WTC11 (cell line): ENCODE data around the gene DISP2. TPM values are rescaled to one million over a fixed set of nuclear protein-coding genes. Genes with fewer than 3 reads are reported as not detected.

Source experiments
- ATAC-seq: fragments of 200-7000 bp; cut with Tn5 transposase; 2 replicates; pipeline ENCODE4 v1.10.0; 2021; ENCODE audit warnings: mild to moderate bottlenecking, moderate library complexity
- CTCF ChIA-PET: fragments of 300-600 bp; sonication (Branson Sonifier 250); formaldehyde crosslinking; loops from one replicate; lab custom pipeline; 2021; ENCODE audit warnings: antibody characterized with exemption; lab: Charles Lee
- POLR2A ChIA-PET: fragments of 350-600 bp; sonication (Branson Sonifier 250); formaldehyde crosslinking; loops from one replicate; lab custom pipeline; 2021; ENCODE audit warnings: antibody characterized with exemption; lab: Charles Lee
- DNase-seq: peaks from one replicate; pipeline ENCODE4 v3.0.0; 2021; ENCODE audit warnings: low spot score
- H3K27ac Mint-ChIP-seq: 2 replicates; pipeline ENCODE4 v1.8.0; 2021; ENCODE audit warnings: mixed read lengths
- H3K27me3 Mint-ChIP-seq: 2 replicates; pipeline ENCODE4 v1.8.0; 2021; ENCODE audit warnings: low read depth, mild to moderate bottlenecking, moderate library complexity, mixed read lengths
- H3K36me3 Mint-ChIP-seq: 2 replicates; pipeline ENCODE4 v1.8.0; 2021; ENCODE audit warnings: mixed read lengths
- H3K4me1 Mint-ChIP-seq: 2 replicates; pipeline ENCODE4 v1.8.0; 2022; ENCODE audit warnings: mixed read lengths
- H3K4me3 Mint-ChIP-seq: 2 replicates; pipeline ENCODE4 v1.8.0; 2021; ENCODE audit warnings: mild to moderate bottlenecking, moderate library complexity, mixed read lengths
- H3K9me3 Mint-ChIP-seq: 2 replicates; pipeline ENCODE4 v1.8.0; 2021; ENCODE audit warnings: mixed read lengths
- AR ChIP-seq: fragments of 250-450 bp; sonication (Bioruptor Pico); IDR thresholded peaks from 2 replicates; pipeline ENCODE4 v1.9.0; 2021; ENCODE audit warnings: mild to moderate bottlenecking
- CBFB ChIP-seq: sonication (generic); formaldehyde crosslinking; IDR thresholded peaks from 2 replicates; pipeline ENCODE4 v1.8.1; 2022; ENCODE audit warnings: mild to moderate bottlenecking, low read depth, missing genetic modification reagents
- CDX4 ChIP-seq: fragments of 250-450 bp; sonication (Bioruptor Pico); IDR thresholded peaks from 2 replicates; pipeline ENCODE4 v1.9.0; 2021; ENCODE audit warnings: moderate library complexity, mild to moderate bottlenecking, inconsistent platforms, borderline replicate concordance
- CREM ChIP-seq: sonication (generic); formaldehyde crosslinking; IDR thresholded peaks from 2 replicates; pipeline ENCODE4 v1.8.1; 2022; ENCODE audit warnings: mild to moderate bottlenecking, missing genetic modification reagents, moderate library complexity
- ELF4 ChIP-seq: sonication (generic); formaldehyde crosslinking; IDR thresholded peaks from 2 replicates; pipeline ENCODE4 v1.8.1; 2022; ENCODE audit warnings: low read depth, mild to moderate bottlenecking, moderate library complexity, missing genetic modification reagents
- GTF2I ChIP-seq: fragments of 250-450 bp; sonication (Bioruptor Pico); conservative IDR thresholded peaks from 2 replicates; pipeline ENCODE4 v1.4.0; 2021; ENCODE audit warnings: mild to moderate bottlenecking
- NR1H2 ChIP-seq: sonication (generic); formaldehyde crosslinking; IDR thresholded peaks from 2 replicates; pipeline ENCODE4 v1.9.0; 2021; ENCODE audit warnings: mild to moderate bottlenecking, moderate library complexity, missing genetic modification reagents
- NR2C2 ChIP-seq: sonication (generic); formaldehyde crosslinking; IDR thresholded peaks from 2 replicates; pipeline ENCODE4 v1.8.0; 2022; ENCODE audit warnings: mild to moderate bottlenecking, missing genetic modification reagents
- PREB ChIP-seq: sonication (generic); formaldehyde crosslinking; IDR thresholded peaks from 2 replicates; pipeline ENCODE4 v1.8.1; 2022; ENCODE audit warnings: mild to moderate bottlenecking, missing genetic modification reagents, moderate library complexity, borderline replicate concordance
- RELA ChIP-seq: sonication (generic); formaldehyde crosslinking; IDR thresholded peaks from 2 replicates; pipeline ENCODE4 v1.8.1; 2022; ENCODE audit warnings: missing genetic modification reagents, mild to moderate bottlenecking, borderline replicate concordance
- STAT6 ChIP-seq: sonication (generic); formaldehyde crosslinking; conservative IDR thresholded peaks from 2 replicates; pipeline ENCODE4 v1.8.1; 2023; ENCODE audit warnings: mild to moderate bottlenecking, low read depth, missing genetic modification reagents, moderate library complexity
- TP53 ChIP-seq: sonication (generic); formaldehyde crosslinking; IDR thresholded peaks from 2 replicates; pipeline ENCODE4 v1.8.1; 2023; ENCODE audit warnings: mild to moderate bottlenecking, missing genetic modification reagents
- USF1 ChIP-seq: sonication (generic); formaldehyde crosslinking; IDR thresholded peaks from 2 replicates; pipeline ENCODE4 v1.8.0; 2022; ENCODE audit warnings: mild to moderate bottlenecking, missing genetic modification reagents
- USF2 ChIP-seq: sonication (generic); formaldehyde crosslinking; IDR thresholded peaks from 2 replicates; pipeline ENCODE4 v1.8.1; 2023; ENCODE audit warnings: mild to moderate bottlenecking, missing genetic modification reagents, moderate library complexity
- ZNF232 ChIP-seq: sonication (generic); formaldehyde crosslinking; IDR thresholded peaks from 2 replicates; pipeline ENCODE4 v1.8.0; 2022; ENCODE audit warnings: mild to moderate bottlenecking, missing genetic modification reagents
- ZNF416 ChIP-seq: fragments of 250-450 bp; sonication (Bioruptor Pico); IDR thresholded peaks from 2 replicates; pipeline ENCODE4 v1.9.0; 2021; ENCODE audit warnings: mild to moderate bottlenecking, inconsistent platforms
- total RNA-seq: library from RNA; stranded (reverse); gene quantifications from 3 replicates; pipeline ENCODE4 v1.2.3, GENCODE V29; 2021

DISP2 gene
- total RNA-seq, 1 experiment from 2014 or later, result 3.5 TPM

- TF ChIP-seq PREB (no peak), RELA (CRISPR knock-in tag) (no peak)
Observed at GRCh38 chr15:40314723-40315276, 43.2 kb upstream of the DISP2 start (continued).

GRCh38 chr15:40316931-40317330, 41.1 kb upstream of the DISP2 start:
- ATAC-seq (no peak), DNase-seq (no peak)
- POLR2A ChIA-PET, result no interaction called here
- Mint-ChIP-seq H3K4me3 (no peak overlapping the region), H3K27me3 (peaks cover 24% of the 10 kb centered on the region), H3K27ac (no peak overlapping the region), H3K36me3 (no peaks in the 10 kb centered on the region), H3K9me3 (peaks cover 4% of the 10 kb centered on the region; the same call in 1 of the 2 replicates), H3K4me1 (peaks cover 15% of the 10 kb centered on the region)
- no peak for TF ChIP-seq CDX4 (CRISPR knock-in tag)
- no peak for TF ChIP-seq GTF2I (CRISPR knock-in tag)
- TF ChIP-seq USF1 (CRISPR knock-in tag), result no peak
- TF ChIP-seq NR2C2 (CRISPR knock-in tag), result no peak
- TF ChIP-seq ZNF232 (CRISPR knock-in tag), result no peak
- CTCF ChIA-PET, result interaction anchor here (1.0 to 17.8 kb wide), 6 partner anchors 9 to 42 kb away, joined by 4 to 690 read pairs (median 11); partner anchors contain the start of genes CCDC9B and PLCB2

GRCh38 chr15:40317580-40317979, 40.4 kb upstream of the DISP2 start:
- Mint-ChIP-seq H3K27ac (no peak overlapping the region), H3K36me3 (no peaks in the 10 kb centered on the region), H3K27me3 (peaks cover 26% of the 10 kb centered on the region), H3K4me3 (no peak overlapping the region), H3K4me1 (peaks cover 21% of the 10 kb centered on the region), H3K9me3 (peaks cover 4% of the 10 kb centered on the region; the same call in 1 of the 2 replicates)
- CTCF ChIA-PET, result interaction anchor here (1.3 to 17.8 kb wide), 4 partner anchors 10 to 43 kb away, joined by 4 to 690 read pairs (median 136); partner anchors contain the start of genes CCDC9B and PLCB2
- DNase-seq, result no peak
- TF ChIP-seq TP53 (CRISPR knock-in tag) (no peak), NR1H2 (CRISPR knock-in tag) (no peak), ZNF416 (CRISPR knock-in tag) (no peak), ZNF232 (CRISPR knock-in tag) (no peak), USF2 (no peak), ELF4 (no peak), STAT6 (no peak)
- POLR2A ChIA-PET, result interaction anchor here (1.1 kb wide), 1 partner anchor 113 kb away, joined by 4 read pairs; no protein-coding TSS in a partner anchor
- ATAC-seq, result no peak

GRCh38 chr15:40320409-40320808, 37.6 kb upstream of the DISP2 start:
- H3K9me3 Mint-ChIP-seq, result peaks cover 4% of the 10 kb centered on the region; the same call in 1 of the 2 replicates
- no peak for ATAC-seq
- peaks cover 28% of the 10 kb centered on the region for H3K27me3 Mint-ChIP-seq
- H3K4me3 Mint-ChIP-seq, result no peak overlapping the region
- no peak overlapping the region for H3K27ac Mint-ChIP-seq
- no peak for DNase-seq
- H3K4me1 Mint-ChIP-seq, result peaks cover 32% of the 10 kb centered on the region
- H3K36me3 Mint-ChIP-seq, result no peaks in the 10 kb centered on the region
- CTCF ChIA-PET, result interaction anchor here (0.7 to 17.8 kb wide), 17 partner anchors 11 to 273 kb away, joined by 3 to 690 read pairs (median 5); partner anchors contain the start of genes CCDC9B, IVD, PAK6 and PLCB2
- POLR2A ChIA-PET, result interaction anchor here (1.1 kb wide), 1 partner anchor 13 kb away, joined by 3 read pairs; no protein-coding TSS in a partner anchor
- TF ChIP-seq CBFB (CRISPR knock-in tag), result no peak
- TF ChIP-seq CREM (CRISPR knock-in tag), result no peak
- TF ChIP-seq STAT6, result no peak
- TF ChIP-seq AR (CRISPR knock-in tag), result no peak
- TF ChIP-seq NR1H2 (CRISPR knock-in tag), result no peak
